Osteoblast (primary cell): ENCODE data around the gene SLC10A4. TPM values are rescaled to one million over a fixed set of nuclear protein-coding genes. Genes with fewer than 3 reads are reported as not detected.

Experiments used
- DNase-seq: peaks from one replicate; pipeline ENCODE4 v3.0.0; 2011; ENCODE audit warnings: low spot score, mixed read lengths; ENCODE audit not compliant: insufficient read length; ENCODE audit errors: missing footprints
- H2AFZ ChIP-seq: 2 replicates; pipeline ENCODE4 v1.6.0; 2011; ENCODE audit warnings: mild to moderate bottlenecking, low read length
- H3K27ac ChIP-seq: 2 replicates; pipeline ENCODE4 v1.5.1; 2011; ENCODE audit warnings: mild to moderate bottlenecking, low read depth, low read length, moderate library complexity
- H3K27me3 ChIP-seq: 2 replicates; pipeline ENCODE4 v1.6.0; 2012; ENCODE audit warnings: mild to moderate bottlenecking, control low read depth, inconsistent platforms, low read length, moderate library complexity; ENCODE audit not compliant: insufficient read depth
- H3K36me3 ChIP-seq: 2 replicates; pipeline ENCODE4 v1.5.1; 2011; ENCODE audit warnings: mild to moderate bottlenecking, low read length, control low read depth, moderate library complexity; ENCODE audit not compliant: insufficient read depth
- H3K4me1 ChIP-seq: 2 replicates; pipeline ENCODE4 v1.5.1; 2011; ENCODE audit warnings: mild to moderate bottlenecking, low read length, control low read depth, moderate library complexity; ENCODE audit not compliant: insufficient read depth
- H3K4me2 ChIP-seq: 2 replicates; pipeline ENCODE4 v1.6.0; 2011; ENCODE audit warnings: mild to moderate bottlenecking, low read length; ENCODE audit not compliant: insufficient read depth
- H3K4me3 ChIP-seq: fragments of 200-600 bp; sonication (generic); 3 replicates; pipeline ENCODE4 v1.5.1; 2012; ENCODE audit warnings: mild to moderate bottlenecking, low read length, inconsistent platforms; ENCODE audit not compliant: insufficient read depth
- H3K79me2 ChIP-seq: 2 replicates; pipeline ENCODE4 v1.6.0; 2012; ENCODE audit warnings: mild to moderate bottlenecking, low read length, control low read depth, inconsistent platforms; ENCODE audit not compliant: insufficient read depth
- H3K9me3 ChIP-seq: 2 replicates; pipeline ENCODE4 v1.5.1; 2011; ENCODE audit warnings: low read depth, low read length, control low read depth
- H4K20me1 ChIP-seq: 2 replicates; pipeline ENCODE4 v1.6.0; 2012; ENCODE audit warnings: mild to moderate bottlenecking, low read length, control low read depth; ENCODE audit not compliant: insufficient read depth
- CTCF ChIP-seq: IDR thresholded peaks from 2 replicates; pipeline ENCODE4 v1.5.1; 2011; ENCODE audit warnings: mild to moderate bottlenecking, low read depth, low read length, moderate library complexity; ENCODE audit errors: extremely low read depth
- total RNA-seq: library from RNA; depleted of rRNA; stranded (reverse); fragments of >200 nt; gene quantifications from 2 replicates; pipeline ENCODE4 v1.2.3, GENCODE V29; 2012

The SLC10A4 gene
- total RNA-seq, 1 donor, result not detected

GRCh38 chr4:48491514-48492176 is 8.5 kb downstream of the SLC10A4 start:
- H3K79me2 ChIP-seq, result no peaks in the 10 kb centered on the region
- peaks cover 57% of the 10 kb centered on the region for H3K27me3 ChIP-seq
- H3K4me3 ChIP-seq, result no peak overlapping the region
- no peak overlapping the region for H2AFZ ChIP-seq
- no peak overlapping the region for H3K4me2 ChIP-seq
- TF ChIP-seq CTCF, result no peak
- H3K36me3 ChIP-seq, result no peaks in the 10 kb centered on the region
- DNase-seq, result peak; percentile 46
- no peaks in the 10 kb centered on the region for H3K4me1 ChIP-seq
- H3K9me3 ChIP-seq, result no peaks in the 10 kb centered on the region
- no peak overlapping the region for H3K27ac ChIP-seq
- H4K20me1 ChIP-seq, result no peaks in the 10 kb centered on the region

GRCh38 chr4:48493452-48494100 is 10.4 kb downstream of the SLC10A4 start:
- peak; percentile 45 for DNase-seq
- peaks cover 39% of the 10 kb centered on the region for H3K27me3 ChIP-seq
- H3K4me2 ChIP-seq, result no peak overlapping the region
- H3K9me3 ChIP-seq, result no peaks in the 10 kb centered on the region
- TF ChIP-seq CTCF, result no peak
- H3K36me3 ChIP-seq, result no peaks in the 10 kb centered on the region
- H3K79me2 ChIP-seq, result no peaks in the 10 kb centered on the region
- H3K4me1 ChIP-seq, result no peaks in the 10 kb centered on the region
- no peaks in the 10 kb centered on the region for H4K20me1 ChIP-seq
- no peak overlapping the region for H2AFZ ChIP-seq
- H3K27ac ChIP-seq, result no peak overlapping the region
- no peak overlapping the region for H3K4me3 ChIP-seq

- no peak overlapping the region for H3K4me2 ChIP-seq
- no peak overlapping the region for H3K27ac ChIP-seq
- no peaks in the 10 kb centered on the region for H3K79me2 ChIP-seq
- H3K4me1 ChIP-seq, result no peaks in the 10 kb centered on the region
- TF ChIP-seq CTCF, result no peak
- no peaks in the 10 kb centered on the region for H4K20me1 ChIP-seq
- H2AFZ ChIP-seq, result no peak overlapping the region
- H3K9me3 ChIP-seq, result no peaks in the 10 kb centered on the region
- no peak overlapping the region for H3K4me3 ChIP-seq
- H3K36me3 ChIP-seq, result peaks cover 5% of the 10 kb centered on the region
- H3K27me3 ChIP-seq, result peaks cover 15% of the 10 kb centered on the region
- peak; percentile 1 for DNase-seq
Observed at GRCh38 chr4:48495941-48496340, 12.8 kb downstream of the SLC10A4 start.

GRCh38 chr4:48498895-48499294 is 15.8 kb downstream of the SLC10A4 start:
- H3K4me3 ChIP-seq, result no peak overlapping the region
- DNase-seq, result peak; percentile 43
- H4K20me1 ChIP-seq, result no peaks in the 10 kb centered on the region
- no peaks in the 10 kb centered on the region for H3K79me2 ChIP-seq
- peaks cover 7% of the 10 kb centered on the region for H3K36me3 ChIP-seq
- no peak overlapping the region for H3K27ac ChIP-seq
- H3K9me3 ChIP-seq, result no peaks in the 10 kb centered on the region
- no peak for TF ChIP-seq CTCF
- H2AFZ ChIP-seq, result no peak overlapping the region
- H3K4me2 ChIP-seq, result no peak overlapping the region
- no peaks in the 10 kb centered on the region for H3K4me1 ChIP-seq
- no peaks in the 10 kb centered on the region for H3K27me3 ChIP-seq
